Measurements from ENCODE around the gene FAM168A.

- TF ChIP-seq CTCF (IDR thresholded peaks at IDR 0.05; ENCODE audit: low read depth, low read length, poor library complexity, severe bottlenecking): no peak
- TF ChIP-seq EZH2phosphoT487 (IDR thresholded peaks at IDR 0.05; ENCODE audit: borderline replicate concordance, low read length): no peak
Measured at GRCh38 chr11:73576185-73576614, 21.7 kb downstream of the FAM168A start.

All from DOHH2 (cell line).